Measurements from ENCODE around the gene TMC5. TPM values are rescaled to one million over a fixed set of nuclear protein-coding genes. Genes with fewer than 3 reads are reported as not detected.
A peak's percentile ranks its signal among the peaks of the same experiment; 100 is the strongest.

The TMC5 gene
- total and polyA plus RNA-seq, 2 of the 4 experiments (the other 2 are of a cell fraction), result not detected

GRCh38 chr16:19377864-19378263 is 39.8 kb upstream of the TMC5 start:
- Histone ChIP-seq H3K18ac (ENCODE audit: low read depth, low read length) (no peak overlapping the region), H3K9me3 (ENCODE audit: control insufficient read depth, insufficient read depth, low read length) (no peaks in the 10 kb centered on the region), H3K4me2 (ENCODE audit: low read depth, low read length) (no peak overlapping the region), H2BK120ac (ENCODE audit: low read depth, low read length) (no peak overlapping the region), H2AFZ (replicated peaks; ENCODE audit: low read length, poor library complexity) (no peak overlapping the region), H3K79me1 (ENCODE audit: low read depth in 1 of 2, low read length in 2 of 2) (no peaks in the 10 kb centered on the region), H3K56ac (ENCODE audit: extremely low read depth, insufficient read depth, low read length) (no peak overlapping the region), H3K27me3 (ENCODE audit: control insufficient read depth, insufficient read depth, low read length) (no peaks in the 10 kb centered on the region; the same call in 1 of the 2 replicates), H4K5ac (ENCODE audit: low read depth, low read length) (no peak overlapping the region), H4K20me1 (ENCODE audit: insufficient read depth, low read length) (no peaks in the 10 kb centered on the region), H3K9me1 (ENCODE audit: insufficient read depth, low read length) (no peaks in the 10 kb centered on the region), H2BK5ac (ENCODE audit: low read depth, low read length, poor library complexity, severe bottlenecking) (no peak overlapping the region), H3K4ac (ENCODE audit: low read depth, low read length) (no peak overlapping the region), H2BK15ac (ENCODE audit: low read depth, low read length) (no peak overlapping the region), H2AK5ac (ENCODE audit: low read depth, low read length) (no peak overlapping the region), H3K27ac (ENCODE audit: insufficient read depth, low read length) (no peak overlapping the region), H3K14ac (replicated peaks; ENCODE audit: low read depth, low read length) (no peak overlapping the region), H3K4me3 (ENCODE audit: insufficient read depth, low read depth, low read length) (no peak overlapping the region), H4K91ac (ENCODE audit: insufficient read depth, low read depth, low read length) (no peak overlapping the region), H4K8ac (ENCODE audit: low read depth in 2 of 2, low read length in 2 of 2) (no peak overlapping the region), H2AK9ac (replicated peaks; ENCODE audit: low read depth, low read length, poor library complexity) (no peak overlapping the region), H3K36me3 (ENCODE audit: control insufficient read depth, insufficient read depth, low read length) (no peaks in the 10 kb centered on the region), H3K9ac (ENCODE audit: low read depth, low read length) (no peak overlapping the region), H3K4me1 (ENCODE audit: control insufficient read depth, insufficient read depth, low read length) (no peaks in the 10 kb centered on the region), H3K23ac (ENCODE audit: low read depth, low read length) (no peak overlapping the region), H2BK20ac (ENCODE audit: low read depth, low read length) (no peak overlapping the region)
- intact Hi-C loops (cut with micrococcal nuclease), result no loop called here
- DNase-seq (no peak), ATAC-seq (ENCODE audit: low read depth) (no peak)
- in situ Hi-C loops (cut with MboI; ENCODE audit: low sequenced_read_pairs), result loop anchor here (5.0 to 10.0 kb wide), 3 partner anchors 223 to 393 kb away; partner anchors contain the start of gene TMC7
- CTCF ChIA-PET, result interaction anchor here (1.1 kb wide), 1 partner anchor 292 kb away, joined by 3 read pairs; no protein-coding TSS in a partner anchor
- POLR2A ChIA-PET (ENCODE audit: unreplicated experiment), result interaction anchor here (0.6 kb wide), 1 partner anchor 16 kb away, joined by 4 read pairs; no protein-coding TSS in a partner anchor
- WGBS, 2 experiments (ENCODE audit: extremely low coverage in 2 of 2, insufficient read length in 1 of 2), result no CpG with 5 or more reads among the region's 3 CpGs
- peak; percentile 25 for TF ChIP-seq USF2 (IDR thresholded peaks at IDR 0.05; ENCODE audit: low read depth, low read length)
- TF ChIP-seq MAFK (IDR thresholded peaks at IDR 0.05; ENCODE audit: low read depth, low read length), result no peak
- dilution Hi-C loops (cut with HindIII; ENCODE audit: low sequenced_read_pairs, unreplicated experiment), result no loop called here
- BruUV-seq (replicated peaks), result no TSS peak

All from IMR-90 (cell line).